HepG2 (cell line): ENCODE results near the gene ZNF174. TPM values are rescaled to one million over a fixed set of nuclear protein-coding genes. Genes with fewer than 3 reads are reported as not detected.

Experiments used
- ATM ChIP-seq: fragments of 450-650 bp; IDR thresholded peaks from 2 replicates; pipeline ENCODE4 v1.7.1; 2017; ENCODE audit warnings: mild to moderate bottlenecking, borderline replicate concordance
- DNMT1 ChIP-seq: sonication (generic); formaldehyde crosslinking; IDR thresholded peaks from 2 replicates; pipeline ENCODE4 v1.5.1; 2020; ENCODE audit warnings: mild to moderate bottlenecking, missing genetic modification reagents
- FUBP1 ChIP-seq: sonication (generic); formaldehyde crosslinking; IDR thresholded peaks from 2 replicates; pipeline ENCODE4 v1.5.1; 2020; ENCODE audit warnings: missing genetic modification reagents, mild to moderate bottlenecking, borderline replicate concordance
- KDM5A ChIP-seq: fragments of 200-600 bp; sonication (generic); IDR thresholded peaks from 2 replicates; pipeline ENCODE4 v1.7.0; 2018; ENCODE audit warnings: antibody characterized with exemption, mild to moderate bottlenecking, low read length, borderline replicate concordance
- MXD3 ChIP-seq: IDR thresholded peaks from 2 replicates; pipeline ENCODE4 v1.6.1; 2016; ENCODE audit warnings: mild to moderate bottlenecking, missing biosample characterization, missing genetic modification reagents
- POLR2AphosphoS2 ChIP-seq: IDR thresholded peaks from 2 replicates; pipeline ENCODE4 v1.6.1; 2011; ENCODE audit warnings: low read depth, low read length, improper control_type of control experiment
- RORA ChIP-seq: sonication (generic); formaldehyde crosslinking; IDR thresholded peaks from 2 replicates; pipeline ENCODE4 v1.5.0; 2020; ENCODE audit warnings: mild to moderate bottlenecking, missing genetic modification reagents, moderate library complexity
- THYN1 ChIP-seq: sonication (generic); formaldehyde crosslinking; IDR thresholded peaks from 2 replicates; pipeline ENCODE4 v1.8.1; 2023; ENCODE audit warnings: low read depth, mild to moderate bottlenecking, moderate library complexity, missing genetic modification reagents, borderline replicate concordance
- ZNF136 ChIP-seq: sonication (generic); formaldehyde crosslinking; IDR thresholded peaks from 2 replicates; pipeline ENCODE4 v1.8.1; 2022; ENCODE audit warnings: low read depth, mild to moderate bottlenecking, moderate library complexity, missing genetic modification reagents
- ZNF180 ChIP-seq: sonication (generic); formaldehyde crosslinking; IDR thresholded peaks from 2 replicates; pipeline ENCODE4 v1.4.0; 2020; ENCODE audit warnings: low read depth, missing genetic modification reagents, borderline replicate concordance
- ZNF780A ChIP-seq: sonication (generic); formaldehyde crosslinking; IDR thresholded peaks from 2 replicates; pipeline ENCODE4 v1.8.0; 2022; ENCODE audit warnings: mild to moderate bottlenecking, missing genetic modification reagents, moderate library complexity
- ZSCAN25 ChIP-seq: sonication (generic); formaldehyde crosslinking; IDR thresholded peaks from 2 replicates; pipeline ENCODE4 v1.8.0; 2022; ENCODE audit warnings: mild to moderate bottlenecking, missing genetic modification reagents
- polyA plus RNA-seq, 8 experiments: library from polyadenylated mRNA; depleted of rRNA in 3 of 8; stranded (reverse) in 7 of 8; unstranded in 1 of 8; fragments of >200 nt; fragmentation: Illumina TruSeq in 4 of 8; extraction: Trizol in 4 of 8; gene quantifications; 2 replicates each; pipeline versions ENCODE4 v1.2.1 to v1.2.3, GENCODE V29; 2011 to 2016; ENCODE audit warnings: low read depth in 4 of 8, missing spikeins in 1 of 8, mixed read lengths in 1 of 8; ENCODE audit not compliant: insufficient read depth in 1 of 8
- total RNA-seq, 5 experiments: library from RNA; depleted of rRNA; stranded (reverse); fragments of >200 nt; fragmentation: Illumina TruSeq; extraction: Trizol; gene quantifications; 2 replicates each; pipeline ENCODE4 v1.2.3, GENCODE V29; 2016; ENCODE audit warnings: low read depth in 1 of 5
- TF ChIP-seq, protein P1 (sequence below): sonication (generic); formaldehyde crosslinking; IDR thresholded peaks from 2 replicates; pipeline ENCODE4 v1.4.0; 2020; ENCODE audit warnings: mild to moderate bottlenecking, missing genetic modification reagents
- TF ChIP-seq, protein P2 (sequence below): sonication (generic); formaldehyde crosslinking; conservative IDR thresholded peaks from 2 replicates; pipeline ENCODE4 v1.5.0; 2020; ENCODE audit warnings: missing genetic modification reagents
- TF ChIP-seq, protein P3 (sequence below): sonication (generic); formaldehyde crosslinking; conservative IDR thresholded peaks from 2 replicates; pipeline ENCODE4 v1.4.0; 2020; ENCODE audit warnings: mild to moderate bottlenecking, missing genetic modification reagents, moderate library complexity

Gene ZNF174
- total and polyA plus RNA-seq, 2 of the 13 experiments (the other 11 are each of a cell fraction or from before 2014, with no cell fraction given) = 8.3 to 10.6 TPM

GRCh38 chr16:3458852-3459361 is 57.9 kb downstream of the ZNF174 start (continued):
- TF ChIP-seq ZNF136 (CRISPR knock-in tag) = no peak
- TF ChIP-seq, protein P1, sequence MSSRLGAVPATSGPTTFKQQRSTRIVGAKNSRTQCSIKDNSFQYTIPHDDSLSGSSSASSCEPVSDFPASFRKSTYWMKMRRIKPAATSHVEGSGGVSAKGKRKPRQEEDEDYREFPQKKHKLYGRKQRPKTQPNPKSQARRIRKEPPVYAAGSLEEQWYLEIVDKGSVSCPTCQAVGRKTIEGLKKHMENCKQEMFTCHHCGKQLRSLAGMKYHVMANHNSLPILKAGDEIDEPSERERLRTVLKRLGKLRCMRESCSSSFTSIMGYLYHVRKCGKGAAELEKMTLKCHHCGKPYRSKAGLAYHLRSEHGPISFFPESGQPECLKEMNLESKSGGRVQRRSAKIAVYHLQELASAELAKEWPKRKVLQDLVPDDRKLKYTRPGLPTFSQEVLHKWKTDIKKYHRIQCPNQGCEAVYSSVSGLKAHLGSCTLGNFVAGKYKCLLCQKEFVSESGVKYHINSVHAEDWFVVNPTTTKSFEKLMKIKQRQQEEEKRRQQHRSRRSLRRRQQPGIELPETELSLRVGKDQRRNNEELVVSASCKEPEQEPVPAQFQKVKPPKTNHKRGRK (CRISPR knock-in tag) = no peak
- 0 out of 2 replicates have a peak, but pooled peaks have one; percentile 71 for TF ChIP-seq POLR2AphosphoS2
- TF ChIP-seq RORA (CRISPR knock-in tag) = no peak
- TF ChIP-seq ZSCAN25 (CRISPR knock-in tag) = no peak
- TF ChIP-seq ATM = no peak
- TF ChIP-seq THYN1 (CRISPR knock-in tag) = no peak
- TF ChIP-seq, protein P2, sequence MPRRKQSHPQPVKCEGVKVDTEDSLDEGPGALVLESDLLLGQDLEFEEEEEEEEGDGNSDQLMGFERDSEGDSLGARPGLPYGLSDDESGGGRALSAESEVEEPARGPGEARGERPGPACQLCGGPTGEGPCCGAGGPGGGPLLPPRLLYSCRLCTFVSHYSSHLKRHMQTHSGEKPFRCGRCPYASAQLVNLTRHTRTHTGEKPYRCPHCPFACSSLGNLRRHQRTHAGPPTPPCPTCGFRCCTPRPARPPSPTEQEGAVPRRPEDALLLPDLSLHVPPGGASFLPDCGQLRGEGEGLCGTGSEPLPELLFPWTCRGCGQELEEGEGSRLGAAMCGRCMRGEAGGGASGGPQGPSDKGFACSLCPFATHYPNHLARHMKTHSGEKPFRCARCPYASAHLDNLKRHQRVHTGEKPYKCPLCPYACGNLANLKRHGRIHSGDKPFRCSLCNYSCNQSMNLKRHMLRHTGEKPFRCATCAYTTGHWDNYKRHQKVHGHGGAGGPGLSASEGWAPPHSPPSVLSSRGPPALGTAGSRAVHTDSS (CRISPR knock-in tag) = no peak
- no peak for TF ChIP-seq MXD3 (CRISPR knock-in tag)
- TF ChIP-seq FUBP1 (CRISPR knock-in tag) = no peak
- peak; percentile 59; the same call in 1 of the 2 replicates for TF ChIP-seq KDM5A
- TF ChIP-seq ZNF180 (CRISPR knock-in tag) = no peak
- no peak for TF ChIP-seq DNMT1 (CRISPR knock-in tag)
- TF ChIP-seq, protein P3, sequence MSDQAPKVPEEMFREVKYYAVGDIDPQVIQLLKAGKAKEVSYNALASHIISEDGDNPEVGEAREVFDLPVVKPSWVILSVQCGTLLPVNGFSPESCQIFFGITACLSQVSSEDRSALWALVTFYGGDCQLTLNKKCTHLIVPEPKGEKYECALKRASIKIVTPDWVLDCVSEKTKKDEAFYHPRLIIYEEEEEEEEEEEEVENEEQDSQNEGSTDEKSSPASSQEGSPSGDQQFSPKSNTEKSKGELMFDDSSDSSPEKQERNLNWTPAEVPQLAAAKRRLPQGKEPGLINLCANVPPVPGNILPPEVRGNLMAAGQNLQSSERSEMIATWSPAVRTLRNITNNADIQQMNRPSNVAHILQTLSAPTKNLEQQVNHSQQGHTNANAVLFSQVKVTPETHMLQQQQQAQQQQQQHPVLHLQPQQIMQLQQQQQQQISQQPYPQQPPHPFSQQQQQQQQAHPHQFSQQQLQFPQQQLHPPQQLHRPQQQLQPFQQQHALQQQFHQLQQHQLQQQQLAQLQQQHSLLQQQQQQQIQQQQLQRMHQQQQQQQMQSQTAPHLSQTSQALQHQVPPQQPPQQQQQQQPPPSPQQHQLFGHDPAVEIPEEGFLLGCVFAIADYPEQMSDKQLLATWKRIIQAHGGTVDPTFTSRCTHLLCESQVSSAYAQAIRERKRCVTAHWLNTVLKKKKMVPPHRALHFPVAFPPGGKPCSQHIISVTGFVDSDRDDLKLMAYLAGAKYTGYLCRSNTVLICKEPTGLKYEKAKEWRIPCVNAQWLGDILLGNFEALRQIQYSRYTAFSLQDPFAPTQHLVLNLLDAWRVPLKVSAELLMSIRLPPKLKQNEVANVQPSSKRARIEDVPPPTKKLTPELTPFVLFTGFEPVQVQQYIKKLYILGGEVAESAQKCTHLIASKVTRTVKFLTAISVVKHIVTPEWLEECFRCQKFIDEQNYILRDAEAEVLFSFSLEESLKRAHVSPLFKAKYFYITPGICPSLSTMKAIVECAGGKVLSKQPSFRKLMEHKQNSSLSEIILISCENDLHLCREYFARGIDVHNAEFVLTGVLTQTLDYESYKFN (CRISPR knock-in tag) = peak; percentile 81
- TF ChIP-seq ZNF780A (CRISPR knock-in tag) = no peak
